Measurements from ENCODE around the gene ZNF628.

Gene ZNF628

GRCh38 chr19:55461259-55461973 is 15.0 kb upstream of the ZNF628 start, which contains the start of gene ISOC2:
Gene ISOC2, minus strand, starts transcription at chr19:55461642. Its CDS starts 5,156 bp downstream, at chr19:55456486.
- Histone ChIP-seq H3K4me2 (ENCODE audit: low read length) (peak within 1 kb of the TSS; percentile 97), H3K4me1 (ENCODE audit: low read length) (peaks cover 11% of the 10 kb centered on the region), H3K79me2 (ENCODE audit: low read length) (0 out of 2 replicates have a peak, but pooled peaks cover 3% of the 10 kb centered on the region), H3K27ac (ENCODE audit: low read length) (peak within 1 kb of the TSS; percentile 65), H3K27me3 (ENCODE audit: low read depth, low read length) (no peaks in the 10 kb centered on the region), H2AFZ (ENCODE audit: low read depth, low read length) (peak within 1 kb of the TSS; percentile 90), H3K9ac (ENCODE audit: low read length) (peak within 1 kb of the TSS; percentile 96), H4K20me1 (ENCODE audit: insufficient read depth, low read length) (no peaks in the 10 kb centered on the region), H3K9me3 (ENCODE audit: insufficient read depth, low read length) (no peaks in the 10 kb centered on the region), H3K36me3 (replicated peaks; ENCODE audit: low read depth, low read length) (no peaks in the 10 kb centered on the region), H3K4me3 (ENCODE audit: low read length) (peak within 1 kb of the TSS; percentile 96)
- TF ChIP-seq, protein P1, sequence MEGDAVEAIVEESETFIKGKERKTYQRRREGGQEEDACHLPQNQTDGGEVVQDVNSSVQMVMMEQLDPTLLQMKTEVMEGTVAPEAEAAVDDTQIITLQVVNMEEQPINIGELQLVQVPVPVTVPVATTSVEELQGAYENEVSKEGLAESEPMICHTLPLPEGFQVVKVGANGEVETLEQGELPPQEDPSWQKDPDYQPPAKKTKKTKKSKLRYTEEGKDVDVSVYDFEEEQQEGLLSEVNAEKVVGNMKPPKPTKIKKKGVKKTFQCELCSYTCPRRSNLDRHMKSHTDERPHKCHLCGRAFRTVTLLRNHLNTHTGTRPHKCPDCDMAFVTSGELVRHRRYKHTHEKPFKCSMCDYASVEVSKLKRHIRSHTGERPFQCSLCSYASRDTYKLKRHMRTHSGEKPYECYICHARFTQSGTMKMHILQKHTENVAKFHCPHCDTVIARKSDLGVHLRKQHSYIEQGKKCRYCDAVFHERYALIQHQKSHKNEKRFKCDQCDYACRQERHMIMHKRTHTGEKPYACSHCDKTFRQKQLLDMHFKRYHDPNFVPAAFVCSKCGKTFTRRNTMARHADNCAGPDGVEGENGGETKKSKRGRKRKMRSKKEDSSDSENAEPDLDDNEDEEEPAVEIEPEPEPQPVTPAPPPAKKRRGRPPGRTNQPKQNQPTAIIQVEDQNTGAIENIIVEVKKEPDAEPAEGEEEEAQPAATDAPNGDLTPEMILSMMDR (IDR thresholded peaks at IDR 0.05; ENCODE audit: low read depth, low read length) = no peak
- TF ChIP-seq EZH2phosphoT487 (IDR thresholded peaks at IDR 0.05; ENCODE audit: low read depth) = no peak

- Histone ChIP-seq H3K9ac (ENCODE audit: low read length) (peak overlapping the region; percentile 75), H3K4me2 (ENCODE audit: low read length) (peak overlapping the region; percentile 97), H3K9me3 (ENCODE audit: insufficient read depth, low read length) (no peaks in the 10 kb centered on the region), H2AFZ (ENCODE audit: low read depth, low read length) (peak overlapping the region; percentile 72), H4K20me1 (ENCODE audit: insufficient read depth, low read length) (no peaks in the 10 kb centered on the region), H3K27me3 (ENCODE audit: low read depth, low read length) (no peaks in the 10 kb centered on the region), H3K27ac (ENCODE audit: low read length) (no peak overlapping the region), H3K4me1 (ENCODE audit: low read length) (peaks cover 11% of the 10 kb centered on the region), H3K36me3 (replicated peaks; ENCODE audit: low read depth, low read length) (no peaks in the 10 kb centered on the region), H3K79me2 (ENCODE audit: low read length) (0 out of 2 replicates have a peak, but pooled peaks cover 3% of the 10 kb centered on the region), H3K4me3 (ENCODE audit: low read length) (peak overlapping the region; percentile 88)
- TF ChIP-seq EZH2phosphoT487 (IDR thresholded peaks at IDR 0.05; ENCODE audit: low read depth) = no peak
- TF ChIP-seq, protein P1 (IDR thresholded peaks at IDR 0.05; ENCODE audit: low read depth, low read length) = no peak
These were observed 14.3 kb upstream of the ZNF628 start for GRCh38 chr19:55461974-55462626.

DNA sequence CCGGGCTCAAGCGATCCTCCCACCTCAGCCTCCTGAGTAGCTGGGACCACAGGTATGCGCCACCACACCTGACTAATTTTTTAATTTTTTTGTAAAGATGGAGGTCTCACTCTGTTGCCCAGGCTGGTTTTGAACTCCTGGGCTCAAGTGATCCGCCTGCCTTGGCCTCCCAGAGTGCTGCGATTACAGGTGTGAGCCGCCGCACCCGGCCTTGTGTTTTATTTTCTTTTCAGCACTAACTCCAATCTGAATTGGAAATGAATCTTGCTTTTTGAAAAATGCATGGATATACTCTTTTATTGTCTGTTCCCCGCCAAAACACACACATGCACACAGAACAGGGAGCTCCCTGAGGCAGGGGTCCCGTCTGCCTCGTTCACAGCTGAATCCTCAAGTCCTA is 13.7 kb upstream of the ZNF628 start:
- Histone ChIP-seq H3K4me3 (ENCODE audit: low read length) (no peak overlapping the region), H3K79me2 (ENCODE audit: low read length) (0 out of 2 replicates have a peak, but pooled peaks cover 3% of the 10 kb centered on the region), H3K27ac (ENCODE audit: low read length) (no peak overlapping the region), H3K36me3 (replicated peaks; ENCODE audit: low read depth, low read length) (no peaks in the 10 kb centered on the region), H3K4me1 (ENCODE audit: low read length) (peaks cover 11% of the 10 kb centered on the region), H3K27me3 (ENCODE audit: low read depth, low read length) (no peaks in the 10 kb centered on the region), H4K20me1 (ENCODE audit: insufficient read depth, low read length) (no peaks in the 10 kb centered on the region), H2AFZ (ENCODE audit: low read depth, low read length) (no peak overlapping the region), H3K9ac (ENCODE audit: low read length) (no peak overlapping the region), H3K9me3 (ENCODE audit: insufficient read depth, low read length) (no peaks in the 10 kb centered on the region), H3K4me2 (ENCODE audit: low read length) (0 out of 2 replicates have a peak overlapping the region, but pooled peaks have one; percentile 97)
- TF ChIP-seq, protein P1 (IDR thresholded peaks at IDR 0.05; ENCODE audit: low read depth, low read length) = no peak
- TF ChIP-seq EZH2phosphoT487 (IDR thresholded peaks at IDR 0.05; ENCODE audit: low read depth) = no peak

DNA sequence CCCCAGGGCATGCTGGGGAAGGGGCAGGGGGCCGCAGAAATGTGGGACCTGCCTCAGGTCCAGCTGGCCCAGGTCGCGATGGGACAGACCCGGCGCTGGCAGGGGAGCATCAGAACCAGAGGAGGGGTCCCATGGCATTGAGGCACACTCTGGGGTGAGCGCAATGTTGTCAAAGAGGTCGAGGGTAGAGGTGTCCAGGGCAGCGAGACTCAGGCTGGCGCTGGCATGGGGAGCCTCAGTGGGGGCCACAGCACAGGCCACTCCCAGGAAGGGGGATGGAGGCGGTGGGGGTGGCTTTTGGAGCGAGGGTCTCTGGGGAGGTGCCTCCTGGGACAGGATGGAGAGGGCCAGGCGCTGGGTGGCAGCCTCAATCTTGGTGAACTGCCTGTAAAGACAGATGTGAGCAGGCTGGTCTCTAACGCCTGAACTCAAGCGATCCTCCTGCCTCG is 12.8 kb upstream of the ZNF628 start:
- H3K9me3 ChIP-seq (ENCODE audit: insufficient read depth, low read length) = no peaks in the 10 kb centered on the region
- H3K27ac ChIP-seq (ENCODE audit: low read length) = no peak overlapping the region
- H3K27me3 ChIP-seq (ENCODE audit: low read depth, low read length) = no peaks in the 10 kb centered on the region
- no peak overlapping the region for H2AFZ ChIP-seq (ENCODE audit: low read depth, low read length)
- TF ChIP-seq EZH2phosphoT487 (IDR thresholded peaks at IDR 0.05; ENCODE audit: low read depth) = no peak
- TF ChIP-seq, protein P1 (IDR thresholded peaks at IDR 0.05; ENCODE audit: low read depth, low read length) = no peak
- H3K4me3 ChIP-seq (ENCODE audit: low read length) = no peak overlapping the region
- no peak overlapping the region for H3K4me2 ChIP-seq (ENCODE audit: low read length)
- H3K36me3 ChIP-seq (replicated peaks; ENCODE audit: low read depth, low read length) = no peaks in the 10 kb centered on the region
- H3K79me2 ChIP-seq (ENCODE audit: low read length) = 0 out of 2 replicates have a peak, but pooled peaks cover 3% of the 10 kb centered on the region
- H3K4me1 ChIP-seq (ENCODE audit: low read length) = peaks cover 15% of the 10 kb centered on the region
- H4K20me1 ChIP-seq (ENCODE audit: insufficient read depth, low read length) = no peaks in the 10 kb centered on the region
- H3K9ac ChIP-seq (ENCODE audit: low read length) = no peak overlapping the region

Measured in OCI-LY3 (cell line).